ENCODE measurements around the gene APOBEC3H.

The APOBEC3H gene

GRCh38 chr22:39133871-39134270 is 36.8 kb downstream of the APOBEC3H start:
- DNase-seq (ENCODE audit: low spot score in 2 of 2) (no peak), ATAC-seq (no peak)
- H3K27ac Mint-ChIP-seq = no peak overlapping the region
- no peaks in the 10 kb centered on the region for H3K9me3 Mint-ChIP-seq
- peaks cover 29% of the 10 kb centered on the region for H3K4me1 Mint-ChIP-seq
- H3K4me3 Mint-ChIP-seq = no peak overlapping the region
- H3K36me3 Mint-ChIP-seq = peaks cover 13% of the 10 kb centered on the region

- peaks cover 25% of the 10 kb centered on the region for H3K4me1 Mint-ChIP-seq
- H3K36me3 Mint-ChIP-seq = peaks cover 13% of the 10 kb centered on the region
- no peaks in the 10 kb centered on the region for H3K9me3 Mint-ChIP-seq
- no peak for DNase-seq (ENCODE audit: low spot score in 2 of 2)
- no peak overlapping the region for H3K27ac Mint-ChIP-seq
- no peak for ATAC-seq
- H3K4me3 Mint-ChIP-seq = no peak overlapping the region
Measured at GRCh38 chr22:39134366-39135091, 37.5 kb downstream of the APOBEC3H start.

GRCh38 chr22:39135092-39135896 is 38.2 kb downstream of the APOBEC3H start:
- DNase-seq (ENCODE audit: low spot score in 2 of 2) = peak in 1 of 2 donors; percentile 69
- Mint-ChIP-seq H3K4me3 (no peak overlapping the region), H3K27ac (no peak overlapping the region), H3K36me3 (peaks cover 13% of the 10 kb centered on the region), H3K4me1 (peaks cover 20% of the 10 kb centered on the region), H3K9me3 (no peaks in the 10 kb centered on the region)
- ATAC-seq = peak; percentile 68

GRCh38 chr22:39136317-39136716 is 39.3 kb downstream of the APOBEC3H start:
- H3K9me3 Mint-ChIP-seq = no peaks in the 10 kb centered on the region
- ATAC-seq = no peak
- peaks cover 13% of the 10 kb centered on the region for H3K36me3 Mint-ChIP-seq
- H3K4me1 Mint-ChIP-seq = peaks cover 13% of the 10 kb centered on the region
- H3K27ac Mint-ChIP-seq = no peak overlapping the region
- no peak for DNase-seq (ENCODE audit: low spot score in 2 of 2)
- H3K4me3 Mint-ChIP-seq = no peak overlapping the region

GRCh38 chr22:39138357-39138997 is 41.4 kb downstream of the APOBEC3H start:
- peaks cover 5% of the 10 kb centered on the region for H3K36me3 Mint-ChIP-seq

GRCh38 chr22:39139933-39140332 is 42.9 kb downstream of the APOBEC3H start:
- Mint-ChIP-seq H3K36me3 (peaks cover 9% of the 10 kb centered on the region), H3K4me3 (no peak overlapping the region)

More at GRCh38 chr22:39138357-39138997, 41.4 kb downstream of the APOBEC3H start:
- ATAC-seq (no peak), DNase-seq (ENCODE audit: low spot score in 2 of 2) (no peak)
- Mint-ChIP-seq H3K4me1 (peaks cover 4% of the 10 kb centered on the region), H3K4me3 (no peak overlapping the region), H3K27ac (no peak overlapping the region), H3K9me3 (no peaks in the 10 kb centered on the region)

GRCh38 chr22:39142088-39142680 is 45.1 kb downstream of the APOBEC3H start:
- Mint-ChIP-seq H3K36me3 (peaks cover 24% of the 10 kb centered on the region), H3K9me3 (no peaks in the 10 kb centered on the region), H3K4me3 (no peak overlapping the region), H3K4me1 (peaks cover 24% of the 10 kb centered on the region), H3K27ac (no peak overlapping the region)
- ATAC-seq (no peak), DNase-seq (ENCODE audit: low spot score in 2 of 2) (no peak)

More at GRCh38 chr22:39139933-39140332, 42.9 kb downstream of the APOBEC3H start:
- Mint-ChIP-seq H3K4me1 (peaks cover 18% of the 10 kb centered on the region), H3K9me3 (no peaks in the 10 kb centered on the region), H3K27ac (no peak overlapping the region)
- no peak for ATAC-seq
- no peak for DNase-seq (ENCODE audit: low spot score in 2 of 2)

GRCh38 chr22:39144101-39144767 is 47.2 kb downstream of the APOBEC3H start:
- peak overlapping the region; percentile 87 for H3K27ac Mint-ChIP-seq
- peak overlapping the region; percentile 87 for H3K4me3 Mint-ChIP-seq

GRCh38 chr22:39146256-39147101 is 49.4 kb downstream of the APOBEC3H start:
- Mint-ChIP-seq H3K4me1 (peaks cover 56% of the 10 kb centered on the region), H3K27ac (peak overlapping the region; percentile 83), H3K4me3 (peak overlapping the region; percentile 87), H3K9me3 (no peaks in the 10 kb centered on the region), H3K36me3 (peaks cover 53% of the 10 kb centered on the region)
- ATAC-seq (no peak), DNase-seq (ENCODE audit: low spot score in 2 of 2) (no peak)

More at GRCh38 chr22:39144101-39144767, 47.2 kb downstream of the APOBEC3H start:
- H3K36me3 Mint-ChIP-seq = peaks cover 42% of the 10 kb centered on the region
- H3K9me3 Mint-ChIP-seq = no peaks in the 10 kb centered on the region
- peaks cover 33% of the 10 kb centered on the region for H3K4me1 Mint-ChIP-seq
- peak; percentile 55 for ATAC-seq
- peak; percentile 36 to 77 for DNase-seq (ENCODE audit: low spot score in 2 of 2)

- peaks cover 56% of the 10 kb centered on the region for H3K36me3 Mint-ChIP-seq
- H3K9me3 Mint-ChIP-seq = no peaks in the 10 kb centered on the region
- DNase-seq (ENCODE audit: low spot score in 2 of 2) (no peak), ATAC-seq (no peak)
- H3K27ac Mint-ChIP-seq = peak overlapping the region; percentile 92
- peaks cover 56% of the 10 kb centered on the region for H3K4me1 Mint-ChIP-seq
- H3K4me3 Mint-ChIP-seq = peak overlapping the region; percentile 94
Measured at GRCh38 chr22:39147335-39148025, 50.4 kb downstream of the APOBEC3H start.

GRCh38 chr22:39148026-39148726 is 51.1 kb downstream of the APOBEC3H start:
- Mint-ChIP-seq H3K36me3 (peaks cover 61% of the 10 kb centered on the region), H3K27ac (peak overlapping the region; percentile 92), H3K9me3 (no peaks in the 10 kb centered on the region), H3K4me3 (peak overlapping the region; percentile 94), H3K4me1 (peaks cover 57% of the 10 kb centered on the region)
- no peak for DNase-seq (ENCODE audit: low spot score in 2 of 2)
- no peak for ATAC-seq

- peak in 1 of 2 donors; percentile 83 for DNase-seq (ENCODE audit: low spot score in 2 of 2)
- peak overlapping the region; percentile 94 for H3K4me3 Mint-ChIP-seq
- H3K9me3 Mint-ChIP-seq = no peaks in the 10 kb centered on the region
- ATAC-seq = peak; percentile 44
- H3K4me1 Mint-ChIP-seq = peaks cover 59% of the 10 kb centered on the region
- H3K36me3 Mint-ChIP-seq = peaks cover 69% of the 10 kb centered on the region
- peak overlapping the region; percentile 92 for H3K27ac Mint-ChIP-seq
Measured at GRCh38 chr22:39148727-39149535, 51.9 kb downstream of the APOBEC3H start.

Measured in stimulated activated effector memory CD8-positive, alpha-beta T cell treated with anti-CD3 and anti-CD28 coated beads, Interleukin-12 subunit alpha, Interleukin-12 subunit beta, amount 100 ng/mL, for 72 hours (primary cell).